Natural killer cell (primary cell): ENCODE data around the gene MZF1. TPM values are rescaled to one million over a fixed set of nuclear protein-coding genes. Genes with fewer than 3 reads are reported as not detected.

ENCODE experiments used
- ATAC-seq, 3 donors: fragments of 150-1000 bp in 2 of 3; fragments of 200-7000 bp in 1 of 3; cut with Tn5 transposase; 1 replicate in 1 of 3; 2 replicates in 2 of 3; pipeline ENCODE4 v1.10.0; 2021; ENCODE audit warnings: mild to moderate bottlenecking in 2 of 3, moderate library complexity in 2 of 3
- DNase-seq, 2 donors: peaks; one replicate each; pipeline versions ENCODE4 v3.0.0 to v3.0.0-alpha.2; 2013 to 2021; ENCODE audit warnings: mixed read lengths in 1 of 2
- H3K27ac ChIP-seq: one replicate; pipeline ENCODE4 v1.5.1; 2013; ENCODE audit warnings: mild to moderate bottlenecking, low read length
- H3K27me3 ChIP-seq: one replicate; pipeline ENCODE4 v1.6.1; 2013; ENCODE audit warnings: low read length; ENCODE audit not compliant: control insufficient read depth, insufficient read depth
- H3K36me3 ChIP-seq: one replicate; pipeline ENCODE4 v1.6.1; 2013; ENCODE audit warnings: low read length; ENCODE audit not compliant: control insufficient read depth, insufficient read depth
- H3K4me1 ChIP-seq: one replicate; pipeline ENCODE4 v1.6.1; 2013; ENCODE audit warnings: low read length; ENCODE audit not compliant: control insufficient read depth, insufficient read depth
- H3K4me3 ChIP-seq: one replicate; pipeline ENCODE4 v1.5.1; 2013; ENCODE audit warnings: low read length
- H3K9me3 ChIP-seq: one replicate; pipeline ENCODE4 v1.6.1; 2013; ENCODE audit warnings: low read length; ENCODE audit not compliant: control insufficient read depth, insufficient read depth
- H3K27ac Mint-ChIP-seq, 2 donors: one replicate each; pipeline ENCODE4 v1.8.0; 2022; ENCODE audit warnings: mild to moderate bottlenecking in 2 of 2, mixed read lengths in 2 of 2, moderate library complexity in 1 of 2
- H3K27me3 Mint-ChIP-seq, 2 donors: one replicate each; pipeline ENCODE4 v1.8.0; 2022; ENCODE audit warnings: low read depth in 2 of 2, mixed read lengths in 2 of 2
- H3K36me3 Mint-ChIP-seq: one replicate; pipeline ENCODE4 v1.8.0; 2022; ENCODE audit warnings: mixed read lengths
- H3K4me1 Mint-ChIP-seq, 2 donors: one replicate each; pipeline ENCODE4 v1.8.0; 2022; ENCODE audit warnings: mixed read lengths in 2 of 2
- H3K4me3 Mint-ChIP-seq: one replicate; pipeline ENCODE4 v1.8.0; 2022; ENCODE audit warnings: mild to moderate bottlenecking, moderate library complexity, mixed read lengths
- H3K9me3 Mint-ChIP-seq, 2 donors: one replicate each; pipeline ENCODE4 v1.8.0; 2022; ENCODE audit warnings: mixed read lengths in 2 of 2
- CTCF ChIP-seq: fragments of 200-600 bp; IDR thresholded peaks from one replicate; pipeline ENCODE4 v1.8.0; 2022; ENCODE audit warnings: antibody characterized with exemption
- WGBS: methylation state at CpG from one replicate; pipeline ENCODE4 v1.1.7; 2013; ENCODE audit warnings: missing lambda C conversion rate; ENCODE audit not compliant: insufficient coverage; 5-methylcytosine and 5-hydroxymethylcytosine counted together
- intact Hi-C: fragments of 100-400 bp; cut with micrococcal nuclease; formaldehyde crosslinking; loops from one replicate; pipeline ENCODE4 v1.14.2; 2022
- total RNA-seq, 4 donors: library from RNA; stranded (reverse); fragments of 120-200 nt in 1 of 4; gene quantifications; one replicate each; pipeline versions ENCODE4 v1.2.3 to v1.2.4, GENCODE V29; 2013 to 2022

Gene MZF1
- total RNA-seq, 3 donors from 2014 or later (not counting 1 experiment from before 2014, with no cell fraction given): 24.9 to 40.1 (median 37.3) TPM

- no peak overlapping the region for H3K4me3 Mint-ChIP-seq
Measured at GRCh38 chr19:58569191-58569942, 3.8 kb downstream of the MZF1 start.

DNA sequence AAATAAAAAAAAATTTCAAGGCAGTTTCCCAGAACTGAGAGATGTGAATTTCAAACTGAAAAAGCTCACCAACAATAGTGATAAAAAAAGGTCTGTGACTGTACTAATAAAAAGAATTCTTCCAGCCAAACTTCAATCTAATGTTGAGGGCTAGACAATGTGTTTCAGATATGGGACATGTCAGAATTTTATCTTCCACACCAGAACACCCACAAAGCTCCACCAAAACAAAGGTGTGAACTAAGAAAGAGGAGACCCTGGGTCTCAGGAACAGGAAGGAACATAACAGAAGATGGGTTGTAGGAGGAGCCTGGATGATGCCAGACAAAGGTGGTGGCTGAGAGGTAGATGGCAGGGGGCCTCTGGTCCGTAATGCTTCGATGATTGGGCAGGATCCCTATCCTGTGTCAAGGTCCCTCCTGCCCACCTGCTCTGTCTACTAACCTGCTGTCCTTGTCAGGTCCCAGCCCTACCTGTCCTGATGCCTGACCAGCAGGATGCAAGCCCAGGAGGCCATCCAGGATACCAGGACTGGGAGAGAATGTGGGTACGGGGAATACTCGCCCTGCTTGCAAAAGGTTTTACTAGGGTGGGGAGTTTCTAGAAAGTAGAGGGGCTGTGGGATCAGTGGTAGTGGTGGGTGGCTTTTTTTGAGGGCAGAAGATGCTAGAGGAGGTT lies 4.5 kb downstream of the MZF1 start:
- H3K9me3 ChIP-seq: no peaks in the 10 kb centered on the region
- Mint-ChIP-seq H3K9me3 (peaks cover 0 to 2% of the 10 kb centered on the region in 2 donors), H3K4me3 (no peak overlapping the region), H3K36me3 (no peaks in the 10 kb centered on the region), H3K27me3 (no peaks in the 10 kb centered on the region), H3K27ac (peak overlapping the region in 1 of 2 donors; percentile 64), H3K4me1 (peaks cover 26 to 32% of the 10 kb centered on the region in 2 donors)
- ATAC-seq (no peak), DNase-seq (peak in 1 of 2 donors; percentile 10)
- no peak for TF ChIP-seq CTCF
- WGBS: 91% methylated on average over 4 of the region's 4 CpGs
- no peak overlapping the region for H3K4me3 ChIP-seq
- H3K27me3 ChIP-seq: no peaks in the 10 kb centered on the region
- intact Hi-C loops: no loop called here
- H3K36me3 ChIP-seq: peaks cover 4% of the 10 kb centered on the region
- H3K4me1 ChIP-seq: peaks cover 19% of the 10 kb centered on the region
- H3K27ac ChIP-seq: no peak overlapping the region

More at GRCh38 chr19:58569191-58569942, 3.8 kb downstream of the MZF1 start:
- Histone ChIP-seq H3K27me3 (no peaks in the 10 kb centered on the region), H3K36me3 (peaks cover 4% of the 10 kb centered on the region), H3K27ac (no peak overlapping the region), H3K4me3 (no peak overlapping the region), H3K9me3 (no peaks in the 10 kb centered on the region), H3K4me1 (peaks cover 22% of the 10 kb centered on the region)
- Mint-ChIP-seq H3K9me3 (peaks cover 0 to 6% of the 10 kb centered on the region in 2 donors), H3K27ac (peak overlapping the region in 1 of 2 donors; percentile 64), H3K36me3 (no peaks in the 10 kb centered on the region), H3K4me1 (peaks cover 25 to 33% of the 10 kb centered on the region in 2 donors), H3K27me3 (no peaks in the 10 kb centered on the region)
- 88% methylated on average over 3 of the region's 6 CpGs for WGBS
- no peak for ATAC-seq
- DNase-seq: peak in 1 of 2 donors; percentile 12
- no peak for TF ChIP-seq CTCF
- intact Hi-C loops: no loop called here

DNA sequence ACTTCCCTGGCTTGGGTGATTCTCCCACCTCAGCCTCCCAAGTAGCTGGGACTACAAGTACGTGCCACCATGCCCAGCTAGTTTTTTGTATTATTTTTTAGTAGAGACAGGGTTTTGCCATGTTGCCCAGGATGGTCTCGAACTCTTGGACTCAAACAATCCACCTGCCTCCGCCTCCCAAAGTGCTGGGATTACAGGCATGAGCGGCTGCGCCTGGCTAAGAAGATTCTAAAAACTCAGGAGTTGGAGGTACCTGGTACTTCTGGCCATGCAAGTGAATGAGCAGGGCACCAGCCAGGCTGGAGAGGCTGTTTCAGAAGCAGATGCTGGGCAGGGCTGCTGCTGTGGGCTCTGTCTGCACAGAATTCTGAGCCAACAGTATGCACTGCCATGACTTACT lies 6.1 kb downstream of the MZF1 start:
- intact Hi-C loops: no loop called here
- H3K4me1 ChIP-seq: peaks cover 26% of the 10 kb centered on the region
- no peak overlapping the region for H3K27ac ChIP-seq
- H3K36me3 ChIP-seq: peaks cover 4% of the 10 kb centered on the region
- 100% methylated on average over 4 of the region's 5 CpGs for WGBS
- Mint-ChIP-seq H3K27me3 (no peaks in the 10 kb centered on the region), H3K36me3 (no peaks in the 10 kb centered on the region), H3K4me1 (peaks cover 23 to 32% of the 10 kb centered on the region in 2 donors), H3K9me3 (no peaks in the 10 kb centered on the region), H3K4me3 (no peak overlapping the region), H3K27ac (no peak overlapping the region)
- no peak overlapping the region for H3K4me3 ChIP-seq
- no peaks in the 10 kb centered on the region for H3K9me3 ChIP-seq
- ATAC-seq (no peak), DNase-seq (no peak)
- no peaks in the 10 kb centered on the region for H3K27me3 ChIP-seq
- TF ChIP-seq CTCF: no peak
